NB4 (cell line): ENCODE data around the gene LGR4.

ENCODE experiments used
- CTCF ChIP-seq: IDR thresholded peaks from one replicate; pipeline ENCODE4 v1.5.1; 2012; ENCODE audit warnings: low read depth, low read length
- MAX ChIP-seq: IDR thresholded peaks from 2 replicates; pipeline ENCODE4 v1.6.1; 2011; ENCODE audit warnings: low read depth, low read length
- MYC ChIP-seq: IDR thresholded peaks from 2 replicates; pipeline ENCODE4 v1.6.1; 2011; ENCODE audit warnings: low read depth, low read length
- POLR2A ChIP-seq: IDR thresholded peaks from 2 replicates; pipeline ENCODE4 v1.6.1; 2011; ENCODE audit warnings: mild to moderate bottlenecking; ENCODE audit not compliant: insufficient read length; ENCODE audit errors: extremely low read depth

GRCh38 chr11:27513389-27513788 is 40.8 kb upstream of the LGR4 start:
- TF ChIP-seq CTCF (no peak), POLR2A (no peak), MAX (no peak), MYC (no peak)
